DMS114 treated with DMSO at 0.1 percent for 48 hours (cell line): ENCODE data around the gene INKA1.
"Not testable (repeated sequence)": the region's sequence is repeated elsewhere in the genome, so short reads cannot be mapped to it uniquely, and the experiment has no call there.

Experiments
- DNase-seq: peaks from one replicate; lab custom pipeline; 2025; ENCODE audit not compliant: unreplicated experiment; lab: John Stamatoyannopoulos, UW

Gene INKA1

GRCh38 chr3:49806850-49807249, 3.8 kb downstream of the INKA1 start:
- DNase-seq: no peak

- DNase-seq: no peak
Measured at GRCh38 chr3:49807431-49808114, 4.5 kb downstream of the INKA1 start.

GRCh38 chr3:49812916-49813496, 9.9 kb downstream of the INKA1 start:
- DNase-seq: no peak

- DNase-seq: no peak
Measured at GRCh38 chr3:49813497-49814174, 10.6 kb downstream of the INKA1 start, which contains the start of gene UBA7. Gene UBA7, minus strand, starts transcription at chr3:49813953. Its CDS starts 166 bp downstream, at chr3:49813787.

GRCh38 chr3:49823131-49823530, 20.1 kb downstream of the INKA1 start:
- DNase-seq: not testable (repeated sequence)

DNA sequence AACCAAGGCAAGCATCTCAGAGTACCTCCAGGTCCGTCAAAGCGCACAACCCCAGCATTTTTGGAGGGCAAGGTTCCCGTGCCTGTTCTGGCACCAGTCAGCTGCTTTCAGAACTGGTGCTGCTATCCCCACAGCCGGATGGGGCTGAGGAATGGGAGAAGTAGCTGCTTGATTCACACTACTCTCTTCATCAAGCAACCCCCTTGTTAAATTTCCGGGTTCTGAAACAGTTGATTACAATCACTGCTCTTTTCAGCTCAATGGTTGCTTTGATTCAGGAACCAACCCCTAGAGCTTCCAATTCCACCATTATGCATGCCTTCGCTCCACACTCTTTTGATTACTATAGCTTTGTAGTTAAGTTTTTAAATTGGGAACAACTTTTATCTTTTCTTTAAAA, 23.0 kb downstream of the INKA1 start:
- no peak for DNase-seq

GRCh38 chr3:49831341-49831740, 28.3 kb downstream of the INKA1 start:
- no peak for DNase-seq

DNA sequence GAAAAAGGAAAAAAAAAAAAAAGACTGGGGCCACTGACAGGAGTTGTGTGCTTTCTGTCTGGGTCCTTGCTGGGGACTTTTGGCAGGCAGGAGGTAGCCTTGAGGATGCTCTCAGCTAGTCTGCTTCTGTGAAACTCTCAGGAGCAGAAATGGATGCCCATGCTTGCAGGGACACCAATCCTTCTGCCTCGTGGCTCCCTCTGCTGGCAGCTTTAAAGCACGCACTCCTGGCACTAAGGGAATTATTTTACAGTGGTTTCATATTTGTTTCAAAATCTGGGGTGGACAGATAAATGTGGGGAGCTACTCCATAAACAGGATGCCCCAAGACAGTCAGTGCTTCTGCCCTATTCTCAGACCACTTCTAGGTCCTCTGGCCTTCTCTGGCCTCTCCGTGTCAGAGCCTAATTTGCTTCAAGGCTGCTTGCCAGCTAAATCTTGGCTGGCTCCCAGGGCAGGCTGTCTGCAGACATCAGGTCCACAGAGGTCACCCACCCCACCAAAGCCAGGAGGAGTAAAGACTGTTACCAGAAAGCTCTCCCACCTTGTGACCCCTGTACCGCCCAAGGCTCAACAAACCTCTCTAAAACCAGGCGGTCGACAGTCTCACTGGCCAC, 36.2 kb downstream of the INKA1 start:
- peak; percentile 49 for DNase-seq

- no peak for DNase-seq
Measured at GRCh38 chr3:49840388-49840787, 37.3 kb downstream of the INKA1 start.

- no peak for DNase-seq
Measured at GRCh38 chr3:49841126-49841696, 38.1 kb downstream of the INKA1 start.

GRCh38 chr3:49841806-49842205, 38.7 kb downstream of the INKA1 start:
- DNase-seq: no peak

DNA sequence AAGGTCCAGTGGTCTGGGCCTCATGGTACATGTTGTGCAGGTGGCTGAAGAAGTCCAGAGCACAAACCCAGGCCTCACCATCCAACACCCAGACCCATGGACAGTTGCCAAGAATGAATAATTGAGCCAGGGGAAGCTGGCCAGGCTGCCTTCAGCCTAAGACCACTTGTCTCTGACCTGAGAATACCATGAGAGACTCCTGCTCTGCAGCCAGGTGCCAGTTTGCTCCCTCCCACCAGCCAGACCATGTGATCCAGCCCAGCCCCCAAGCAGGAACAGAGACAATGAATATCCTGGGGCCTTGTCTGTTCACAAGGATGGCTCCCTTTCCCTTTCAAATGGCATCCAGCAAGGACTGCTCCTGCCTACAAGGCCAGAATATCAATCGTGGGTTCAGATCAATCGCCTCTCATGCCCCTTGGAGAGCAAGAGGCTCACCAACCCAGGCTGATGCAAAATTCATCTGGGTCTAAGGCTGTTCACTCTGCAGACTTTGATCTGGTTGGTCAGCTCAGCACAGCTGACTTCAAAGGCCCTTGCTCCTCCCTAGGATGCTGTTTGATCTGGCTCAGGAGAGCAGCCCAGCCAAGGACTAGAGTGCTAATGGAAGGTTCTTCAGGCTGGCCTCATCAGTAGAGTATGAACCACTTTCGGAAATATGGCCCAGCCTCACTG, 39.9 kb downstream of the INKA1 start:
- DNase-seq: no peak

DNA sequence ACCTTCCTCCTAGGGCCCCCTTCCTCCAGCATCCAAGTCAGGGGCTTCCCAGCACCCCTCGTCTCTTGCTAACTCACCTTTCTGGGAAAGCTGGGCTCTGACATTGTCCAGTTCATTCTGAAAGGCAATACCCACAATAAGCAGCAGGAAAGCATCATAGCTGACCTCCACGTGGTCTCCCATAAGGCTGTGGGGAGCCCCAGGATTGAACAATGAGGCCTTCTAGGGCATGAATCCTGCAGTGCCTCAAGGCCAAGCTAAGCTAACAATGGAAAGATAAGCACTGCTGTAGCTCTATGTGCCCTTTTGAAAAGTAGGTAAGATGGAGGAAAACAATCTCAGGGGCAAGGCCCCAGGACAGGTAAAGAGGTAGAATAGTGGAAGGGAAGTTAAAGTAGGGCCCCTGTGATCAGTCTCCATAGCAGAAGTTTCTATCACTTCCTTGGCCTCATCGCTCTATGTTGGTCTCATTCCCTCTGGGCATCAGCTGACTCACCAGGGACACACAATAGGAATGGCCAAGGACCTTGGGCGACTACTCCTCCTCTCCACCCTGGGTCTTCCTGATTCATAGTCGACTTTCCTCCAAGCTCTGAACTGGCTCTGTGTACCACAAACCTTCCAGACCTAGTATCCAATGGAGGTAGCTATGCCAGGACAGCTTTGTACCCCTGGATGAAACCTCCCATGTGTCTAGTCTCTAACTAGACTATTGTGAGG, 41.6 kb downstream of the INKA1 start:
- no peak for DNase-seq

- no peak for DNase-seq
Measured at GRCh38 chr3:49845694-49846093, 42.6 kb downstream of the INKA1 start.
